ENCODE results near the gene ZDHHC11B.
"Not testable (repeated sequence)": the region's sequence is repeated elsewhere in the genome, so short reads cannot be mapped to it uniquely, and the experiment has no call there.

The ZDHHC11B gene

DNA sequence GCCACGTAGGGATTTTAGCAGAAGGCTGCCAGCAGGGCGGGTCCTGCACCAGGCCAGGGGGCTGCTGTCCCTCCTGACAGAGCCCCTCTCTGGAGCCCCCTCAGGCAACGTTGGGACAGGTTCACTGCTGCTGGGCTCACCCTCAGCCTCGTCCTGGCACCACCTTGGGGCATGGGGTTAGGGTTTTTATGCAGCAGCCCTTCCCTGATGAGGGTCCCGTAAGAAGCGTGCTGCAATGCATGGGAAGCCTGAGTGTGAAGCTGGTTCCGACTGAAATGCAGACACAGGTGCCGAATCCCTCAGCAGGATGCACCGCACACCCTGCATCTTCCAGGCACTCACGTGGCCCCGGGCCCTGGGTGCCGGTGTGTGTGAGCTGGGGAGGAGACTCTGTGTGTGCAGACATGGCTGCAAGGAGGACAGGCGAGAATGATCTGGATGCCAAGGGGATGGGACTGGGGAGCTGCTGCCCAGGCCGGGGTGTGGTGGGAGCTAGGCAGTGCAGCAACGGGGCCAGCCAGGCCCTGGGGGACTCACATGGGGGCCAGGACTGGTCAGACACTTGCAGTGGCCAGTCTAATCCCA, 27.1 kb downstream of the ZDHHC11B start:
- no peak for DNase-seq (ENCODE audit: low read depth)
- no peak overlapping the region for H3K4me3 ChIP-seq (ENCODE audit: low read depth, low read length)
- no peak for TF ChIP-seq CTCF (conservative IDR thresholded peaks at IDR 0.05; ENCODE audit: low read depth, low read length)

DNA sequence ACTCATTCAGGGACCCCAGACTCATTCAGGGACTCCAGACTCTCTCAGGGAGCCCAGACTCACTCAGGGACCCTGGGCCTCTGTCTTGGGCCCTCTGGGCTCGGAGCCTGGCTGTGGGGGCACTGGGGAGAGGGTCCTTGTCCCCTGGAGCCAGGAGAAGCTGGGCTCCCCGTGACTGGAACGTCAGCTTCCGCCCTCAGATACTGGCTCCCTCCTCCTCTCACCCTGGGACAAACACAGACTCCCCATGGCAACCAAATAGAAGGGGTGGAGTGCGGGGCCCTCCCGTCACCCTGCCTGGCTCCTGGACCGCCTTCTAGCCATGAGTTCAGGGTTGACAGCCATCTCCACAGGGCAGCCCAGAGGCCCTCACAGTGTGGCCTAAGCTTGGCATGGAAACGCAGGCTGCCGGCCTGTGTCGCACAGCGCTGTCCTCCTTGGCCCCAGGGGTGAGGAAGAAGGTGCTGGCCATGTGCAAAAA, 27.6 kb downstream of the ZDHHC11B start:
- no peak for TF ChIP-seq CTCF (conservative IDR thresholded peaks at IDR 0.05; ENCODE audit: low read depth, low read length)
- no peak overlapping the region for H3K4me3 ChIP-seq (ENCODE audit: low read depth, low read length)
- DNase-seq (ENCODE audit: low read depth): no peak

GRCh38 chr5:756171-756570, 28.4 kb downstream of the ZDHHC11B start:
- no peak for DNase-seq (ENCODE audit: low read depth)
- no peak for TF ChIP-seq CTCF (conservative IDR thresholded peaks at IDR 0.05; ENCODE audit: low read depth, low read length)
- no peak overlapping the region for H3K4me3 ChIP-seq (ENCODE audit: low read depth, low read length)

GRCh38 chr5:754143-754632, 30.3 kb downstream of the ZDHHC11B start:
- DNase-seq (ENCODE audit: low read depth); H3K4me3 ChIP-seq (ENCODE audit: low read depth, low read length): not testable (repeated sequence)

DNA sequence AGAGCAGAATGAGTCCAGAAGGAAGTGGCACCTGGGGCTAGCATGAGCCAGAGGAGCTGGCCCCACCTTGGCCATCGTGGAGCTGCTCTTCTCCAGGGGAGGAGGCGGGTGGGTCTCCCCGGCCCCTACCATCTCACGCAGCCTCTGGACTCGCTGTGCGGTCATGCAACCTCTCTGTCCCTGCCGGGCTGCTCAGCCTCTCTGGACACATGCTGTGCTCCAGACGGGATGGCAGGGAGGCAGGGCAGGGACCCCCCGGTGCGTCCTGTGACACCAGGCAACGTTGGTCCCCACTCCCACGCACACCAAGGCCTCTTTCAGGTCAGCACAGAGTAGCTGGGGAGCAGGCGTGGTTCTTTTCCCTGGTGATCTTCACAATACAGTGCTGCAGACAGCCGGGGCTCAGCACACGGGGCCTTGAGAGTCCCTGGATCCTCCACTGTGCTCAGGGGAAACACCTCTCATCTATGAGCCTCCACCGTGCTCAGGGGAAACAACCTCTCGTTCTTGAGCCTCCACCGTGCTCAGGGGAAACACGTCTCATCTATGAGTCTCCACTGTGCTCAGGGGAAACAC, 30.9 kb downstream of the ZDHHC11B start:
- not testable (repeated sequence) for DNase-seq (ENCODE audit: low read depth); H3K4me3 ChIP-seq (ENCODE audit: low read depth, low read length)

- not testable (repeated sequence) for H3K4me3 ChIP-seq (ENCODE audit: low read depth, low read length); DNase-seq (ENCODE audit: low read depth)
These were observed 31.9 kb downstream of the ZDHHC11B start for GRCh38 chr5:752532-753115.

DNA sequence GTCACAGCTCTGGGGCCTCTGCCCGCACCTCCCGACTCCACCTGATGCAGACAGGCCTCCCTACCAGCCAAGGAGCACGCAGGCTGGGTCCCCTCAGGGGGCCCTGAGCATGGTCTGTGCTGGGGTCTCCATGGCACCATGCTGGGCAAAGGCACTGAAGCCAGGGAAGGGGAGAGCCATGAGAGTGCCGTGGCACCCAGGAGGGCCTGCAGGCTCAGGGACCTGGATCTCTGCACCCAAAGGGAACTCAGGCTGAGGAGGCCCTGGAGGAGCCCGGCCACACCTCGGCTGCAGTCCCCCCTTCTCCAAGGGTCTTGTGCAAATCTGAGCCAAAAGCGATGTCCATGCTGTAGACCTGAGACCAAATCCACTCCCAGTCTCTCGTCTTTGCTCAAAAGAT, 32.5 kb downstream of the ZDHHC11B start:
- H3K4me3 ChIP-seq (ENCODE audit: low read depth, low read length); DNase-seq (ENCODE audit: low read depth): not testable (repeated sequence)

DNA sequence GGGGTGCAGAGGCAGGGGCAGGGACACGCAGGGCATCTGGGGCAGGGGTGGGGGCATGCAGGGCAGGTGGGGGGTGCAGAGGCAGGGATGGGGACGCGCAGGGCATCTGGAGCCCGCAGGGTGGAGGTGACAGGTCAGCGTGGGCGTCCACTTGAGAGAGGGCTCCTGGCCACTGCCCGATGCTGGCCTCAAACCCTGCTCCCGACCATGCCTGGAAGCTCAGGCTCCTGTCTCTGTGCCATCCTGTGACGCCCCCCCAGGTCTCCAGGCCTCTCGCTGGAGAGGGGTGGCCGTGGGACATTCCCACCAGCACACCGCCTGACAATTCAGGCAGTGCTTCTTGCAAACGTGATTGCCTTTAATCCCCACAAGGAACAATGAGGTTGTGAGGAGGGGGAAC, 33.0 kb downstream of the ZDHHC11B start:
- no peak overlapping the region for H3K4me3 ChIP-seq (ENCODE audit: low read depth, low read length)
- DNase-seq (ENCODE audit: low read depth): no peak

DNA sequence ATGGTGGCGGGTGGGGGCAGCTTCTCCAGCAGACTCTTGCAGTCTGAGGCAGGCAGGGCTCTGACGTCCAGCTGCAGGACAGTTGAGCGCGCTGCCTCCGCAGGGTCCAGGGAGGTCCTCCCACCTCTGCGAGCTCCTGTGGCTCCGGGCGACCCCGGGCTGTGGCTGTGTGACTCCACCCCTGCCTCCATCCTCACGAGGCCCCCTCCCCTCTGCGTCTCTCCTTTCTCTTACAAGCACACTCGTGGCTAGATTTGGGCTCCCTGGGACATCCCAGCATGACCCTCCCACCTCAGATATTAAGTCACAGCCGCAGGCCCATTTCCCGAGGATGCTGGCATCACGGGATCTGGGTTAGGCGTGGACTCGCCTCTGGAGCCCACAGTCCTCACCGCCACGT, 34.3 kb downstream of the ZDHHC11B start:
- not testable (repeated sequence) for H3K4me3 ChIP-seq (ENCODE audit: low read depth, low read length); DNase-seq (ENCODE audit: low read depth)

More for the DNA sequence above, 33.0 kb downstream of the ZDHHC11B start:
- no peak for TF ChIP-seq CTCF (conservative IDR thresholded peaks at IDR 0.05; ENCODE audit: low read depth, low read length)

Measured in choroid plexus epithelial cell (primary cell).